NAMALWA (cell line): Measurements from ENCODE around the gene FKBP14.
"Not testable (repeated sequence)": the region's sequence is repeated elsewhere in the genome, so short reads cannot be mapped to it uniquely, and the experiment has no call there.

Experiments used
- DNase-seq: peaks from one replicate; pipeline ENCODE4 v3.0.0-alpha.2; 2015; ENCODE audit warnings: low spot score

The FKBP14 gene

DNA sequence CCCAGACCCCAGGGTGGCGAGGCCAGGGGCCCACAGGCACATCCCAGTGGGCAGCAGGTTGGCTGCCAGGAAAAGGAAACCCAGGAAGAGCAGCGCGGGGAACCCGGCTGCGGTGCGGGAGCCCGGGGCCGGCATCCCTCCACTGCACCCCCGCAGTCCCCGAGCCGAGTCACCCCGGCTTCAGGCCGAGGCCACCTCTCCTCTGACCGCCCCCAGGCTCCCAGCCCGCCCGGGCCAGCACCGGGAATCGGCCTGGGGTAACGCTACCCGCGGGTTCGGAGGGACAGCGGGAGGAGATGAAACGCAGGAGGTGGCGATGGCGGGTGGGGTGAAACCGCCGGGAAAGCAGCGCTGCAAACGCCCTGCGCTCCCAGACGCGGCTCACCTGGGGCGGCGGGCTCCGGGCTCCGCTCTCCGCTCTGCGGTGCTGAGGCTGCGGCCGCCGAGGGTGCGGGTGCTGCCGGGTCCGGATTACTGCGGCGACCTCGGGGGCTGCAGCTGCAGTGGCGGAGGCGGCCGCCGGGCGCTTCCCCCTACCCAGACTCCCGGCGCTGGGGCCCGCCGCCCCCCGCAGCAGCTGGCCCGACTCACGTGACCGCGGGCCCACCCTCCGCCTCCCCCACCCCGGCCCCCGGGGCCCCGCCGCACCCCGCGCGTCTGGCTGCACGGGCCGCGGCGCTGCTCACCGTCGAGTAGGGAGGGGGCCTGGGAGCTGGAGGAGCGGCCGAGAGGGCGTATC lies 37.1 kb downstream of the FKBP14 start, which contains the start of gene SCRN1:
TSS of gene SCRN1 (minus strand) at position 545 of the 739 bp plus-strand sequence. CDS start 20,734 bp downstream, outside the sequence.
- peak; percentile 77 for DNase-seq

DNA sequence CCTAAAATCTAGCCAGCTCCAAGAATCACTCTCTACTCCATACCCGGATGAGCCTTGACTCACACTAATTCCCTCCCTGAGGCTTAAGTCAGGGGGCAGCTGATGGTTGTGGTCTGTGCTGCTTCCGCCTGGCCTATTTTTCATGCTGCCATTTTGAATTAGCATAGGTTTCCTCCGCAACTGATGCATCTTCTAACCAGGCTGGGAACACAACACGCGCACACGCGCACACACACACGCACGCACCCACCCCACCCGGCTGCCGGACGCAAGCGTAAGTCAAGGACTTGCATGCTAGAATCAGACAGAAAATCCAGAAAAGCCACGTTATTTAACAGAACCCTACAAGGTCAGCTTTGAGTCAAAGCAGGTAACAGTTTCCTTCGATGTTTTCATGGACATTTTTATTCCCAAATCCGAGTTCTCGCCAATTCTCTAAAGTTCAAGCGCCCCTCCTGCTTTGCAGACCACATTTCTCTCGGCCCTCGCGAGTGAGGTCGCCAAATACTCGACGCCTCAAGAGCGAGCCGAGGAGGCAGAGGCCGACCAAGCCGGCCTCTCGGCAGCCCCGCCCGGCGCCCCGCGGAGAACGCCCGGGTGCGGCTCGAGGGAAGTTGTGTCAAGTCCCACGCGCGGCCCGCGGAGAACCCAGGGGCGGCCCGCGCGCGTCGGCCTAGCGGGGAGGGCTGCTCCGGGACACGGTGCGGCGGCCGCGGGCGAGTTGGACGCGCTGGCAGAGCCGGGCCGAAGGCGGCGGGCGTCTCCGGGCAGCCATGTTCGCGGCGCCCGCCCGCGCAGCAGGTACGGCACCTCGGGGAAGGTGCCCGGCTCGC lies 37.9 kb downstream of the FKBP14 start:
- peak; percentile 92 for DNase-seq

DNA sequence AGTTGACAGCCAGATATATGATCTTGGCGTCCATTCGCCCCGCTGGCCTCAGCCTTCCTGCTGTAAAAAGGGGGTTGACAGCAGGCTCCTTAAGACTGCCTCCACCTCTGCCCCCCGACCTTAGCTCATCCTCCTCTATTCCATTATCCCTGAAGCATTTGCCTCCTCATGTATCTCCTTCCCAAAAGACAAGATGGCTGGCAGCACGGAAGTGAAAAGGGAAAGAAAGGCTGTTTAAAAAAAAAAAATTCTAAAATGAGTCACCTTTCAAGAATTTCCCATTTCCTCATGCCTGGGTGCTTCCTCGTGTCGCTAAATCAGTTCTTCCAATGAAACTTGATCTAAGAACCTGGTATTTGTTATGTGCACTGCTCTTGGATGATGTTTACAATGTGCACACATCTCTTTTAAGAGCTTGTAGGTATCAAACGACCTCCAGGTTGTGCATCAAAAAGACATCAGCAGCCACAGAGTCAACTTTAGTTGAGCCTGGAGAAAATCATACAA lies 38.6 kb downstream of the FKBP14 start:
- DNase-seq, result peak; percentile 65

DNA sequence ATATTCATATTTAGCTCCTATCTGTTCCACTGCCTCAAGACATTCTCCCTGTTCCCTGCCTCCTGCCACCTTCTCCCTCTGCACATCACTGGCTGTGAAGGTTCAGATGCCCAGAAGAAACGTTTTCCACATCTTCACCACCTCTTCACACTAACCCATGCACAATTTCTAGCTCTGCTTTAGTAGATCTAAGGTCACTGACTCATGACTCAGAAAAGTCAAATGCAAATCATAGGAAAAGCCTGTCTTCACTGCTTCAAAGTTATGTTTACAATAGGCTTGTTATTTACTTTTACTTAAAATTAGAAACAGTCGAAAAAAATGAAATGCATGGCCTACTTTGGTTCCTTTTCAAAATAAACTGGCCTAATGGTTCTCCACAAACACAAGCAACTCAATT lies 39.4 kb downstream of the FKBP14 start:
- peak; percentile 64 for DNase-seq

DNA sequence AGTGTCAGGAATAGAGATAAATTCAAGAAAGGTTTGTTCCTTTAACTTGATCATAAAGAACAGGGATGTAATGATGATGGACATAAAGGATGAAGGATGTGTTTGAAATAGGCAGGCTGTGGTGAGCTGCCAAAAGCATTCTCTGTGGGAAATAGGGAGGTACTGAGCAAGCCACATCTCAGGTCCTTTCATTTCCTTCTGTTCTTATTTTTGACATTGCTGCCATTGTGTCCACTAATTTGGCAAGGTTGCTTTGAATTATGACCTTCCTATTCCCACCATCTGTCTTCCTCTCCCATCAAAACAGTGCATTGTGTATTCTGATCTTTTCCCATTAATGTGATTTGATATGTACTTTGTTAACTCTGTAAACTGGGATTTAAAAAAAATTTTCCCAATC lies 46.4 kb downstream of the FKBP14 start:
- no peak for DNase-seq

DNA sequence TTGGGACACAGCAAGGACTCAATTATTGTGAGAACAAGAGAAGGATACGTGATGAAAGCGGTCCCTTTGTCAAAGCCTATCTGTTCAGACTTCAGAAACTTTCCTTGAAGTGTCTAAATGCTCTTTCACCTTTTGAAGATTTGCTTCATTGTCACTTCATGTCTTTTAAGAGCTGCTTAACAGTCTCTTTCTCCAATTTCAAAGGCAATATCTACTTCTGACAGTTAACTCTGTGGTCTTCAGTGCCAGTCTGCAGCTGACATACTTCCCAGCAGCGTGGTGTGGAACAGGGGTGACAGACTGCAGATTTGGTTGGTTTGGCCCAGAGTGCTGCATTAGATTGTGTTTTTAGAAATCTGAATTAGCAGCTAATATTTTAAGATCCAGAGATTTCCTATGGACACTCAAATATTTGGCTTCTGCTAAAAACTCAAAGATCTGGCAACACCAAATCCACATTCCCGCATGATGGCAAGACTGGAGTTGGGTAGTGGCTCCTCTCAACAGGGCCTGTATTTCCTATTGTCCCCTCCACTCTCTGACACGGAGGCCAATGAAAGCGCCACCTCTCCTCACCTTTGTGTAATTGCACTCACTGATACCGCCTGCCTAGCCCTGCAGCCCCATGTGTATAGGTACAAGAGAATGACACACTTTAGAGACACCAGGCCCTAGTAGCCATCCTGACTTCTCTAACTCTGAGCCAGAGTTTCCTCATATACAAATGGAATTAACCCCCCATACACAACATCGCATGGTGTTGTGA lies 48.4 kb downstream of the FKBP14 start:
- peak; percentile 55 for DNase-seq

DNA sequence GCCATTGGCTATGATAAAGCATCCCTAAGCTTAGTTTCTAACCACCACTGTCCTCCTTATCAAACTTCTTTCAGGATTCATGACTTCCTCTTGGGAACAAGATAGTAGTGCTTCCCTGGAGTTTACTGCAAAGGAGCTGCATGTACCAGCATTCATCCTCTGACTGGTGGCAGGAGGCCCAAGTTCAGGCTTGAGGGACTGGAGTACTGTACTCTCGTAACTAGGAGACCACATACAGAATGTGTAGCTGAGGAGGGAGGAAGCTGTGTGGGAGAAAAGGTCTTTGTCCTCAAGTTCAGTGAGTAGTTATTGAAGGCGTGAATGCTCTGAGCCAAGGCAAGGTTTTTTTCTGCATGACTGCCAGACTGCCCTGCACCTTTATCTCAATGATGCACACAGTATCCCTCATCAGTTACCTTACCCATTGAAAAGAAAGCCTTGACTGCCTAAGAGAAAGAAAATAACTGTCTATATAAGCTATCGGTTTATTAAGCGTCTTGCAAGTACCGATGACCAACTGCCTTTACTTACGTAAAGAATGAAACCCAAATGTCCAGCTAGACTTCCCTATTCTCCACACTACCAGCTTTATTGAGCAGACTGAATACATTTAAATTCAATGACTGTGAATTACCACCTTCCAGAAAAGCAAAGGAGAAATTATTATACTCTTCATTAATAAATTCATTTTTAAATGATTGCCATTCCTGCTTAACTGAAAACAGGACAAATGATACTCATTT lies 49.7 kb downstream of the FKBP14 start:
- no peak for DNase-seq

DNA sequence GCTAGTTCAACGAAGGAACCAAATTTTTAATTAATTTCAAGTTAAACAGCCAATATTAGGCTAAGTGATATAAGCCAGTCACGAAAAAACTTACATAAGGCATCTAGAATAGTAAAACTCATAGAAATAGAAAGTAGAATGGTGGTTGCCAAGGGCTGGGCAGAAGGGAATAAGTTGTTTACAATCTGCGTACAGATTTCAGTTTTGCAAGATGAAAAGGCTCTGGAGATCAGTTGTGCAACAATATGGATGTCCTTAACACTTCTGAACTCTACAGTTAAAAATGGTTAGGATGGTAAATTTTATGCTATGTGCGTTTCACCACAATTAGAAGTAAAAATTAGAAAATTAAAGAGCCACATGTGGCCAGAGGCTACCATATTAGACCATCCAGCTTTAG lies 50.2 kb downstream of the FKBP14 start:
- DNase-seq, result no peak

DNA sequence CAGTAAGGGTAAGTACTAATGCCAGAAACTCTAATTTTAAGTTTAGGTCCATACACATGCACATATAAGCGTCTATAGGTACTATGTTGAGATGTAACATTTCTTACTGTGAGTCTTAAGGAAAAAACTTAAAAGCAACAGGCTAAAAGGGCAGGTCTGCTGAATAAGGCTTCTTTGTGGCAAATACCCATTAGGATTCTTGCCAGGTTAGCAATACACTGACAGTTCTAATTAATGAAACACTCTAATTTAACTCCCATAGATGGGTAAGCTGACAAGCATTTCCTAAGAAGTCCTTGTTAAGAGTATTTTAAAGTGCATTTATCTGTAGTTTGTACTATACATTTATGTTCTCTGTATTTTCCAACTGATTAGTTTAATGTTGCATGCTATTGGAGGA lies 50.9 kb downstream of the FKBP14 start:
- DNase-seq, result no peak

DNA sequence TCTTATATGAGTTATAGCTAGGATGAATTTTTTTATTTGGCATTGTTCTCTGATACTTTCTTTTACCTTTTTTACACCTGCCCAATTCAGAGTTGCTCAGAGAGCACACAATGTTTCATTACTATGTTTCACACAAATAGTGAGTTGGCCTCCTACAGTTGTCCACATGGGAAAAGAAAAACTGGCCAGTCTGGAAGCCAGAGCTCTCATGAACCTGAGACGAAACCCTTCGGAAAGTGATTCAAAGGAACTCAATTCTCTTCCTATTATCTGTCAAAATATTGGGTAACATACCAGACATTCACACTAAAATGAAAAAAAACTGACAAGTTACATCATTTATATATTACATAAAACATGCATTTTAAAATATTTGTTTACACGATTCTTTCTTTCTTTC lies 52.2 kb downstream of the FKBP14 start:
- no peak for DNase-seq

DNA sequence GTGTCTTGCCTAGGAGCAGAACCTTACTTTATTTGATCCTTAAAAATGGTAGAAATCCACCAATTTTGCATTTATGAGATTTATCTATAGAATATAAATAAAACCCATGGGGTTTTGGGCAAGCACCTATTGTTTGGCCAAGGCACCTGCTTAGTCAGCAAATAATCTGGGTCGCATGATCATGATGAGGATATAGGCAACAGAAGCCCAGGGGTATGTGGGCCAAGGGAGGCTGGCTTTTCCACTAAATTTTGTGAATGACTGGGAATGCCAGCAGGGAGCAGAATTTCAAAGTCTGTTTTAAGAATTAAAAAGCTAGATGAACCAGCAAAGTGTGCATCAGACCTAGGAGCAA lies 54.2 kb downstream of the FKBP14 start:
- no peak for DNase-seq

DNA sequence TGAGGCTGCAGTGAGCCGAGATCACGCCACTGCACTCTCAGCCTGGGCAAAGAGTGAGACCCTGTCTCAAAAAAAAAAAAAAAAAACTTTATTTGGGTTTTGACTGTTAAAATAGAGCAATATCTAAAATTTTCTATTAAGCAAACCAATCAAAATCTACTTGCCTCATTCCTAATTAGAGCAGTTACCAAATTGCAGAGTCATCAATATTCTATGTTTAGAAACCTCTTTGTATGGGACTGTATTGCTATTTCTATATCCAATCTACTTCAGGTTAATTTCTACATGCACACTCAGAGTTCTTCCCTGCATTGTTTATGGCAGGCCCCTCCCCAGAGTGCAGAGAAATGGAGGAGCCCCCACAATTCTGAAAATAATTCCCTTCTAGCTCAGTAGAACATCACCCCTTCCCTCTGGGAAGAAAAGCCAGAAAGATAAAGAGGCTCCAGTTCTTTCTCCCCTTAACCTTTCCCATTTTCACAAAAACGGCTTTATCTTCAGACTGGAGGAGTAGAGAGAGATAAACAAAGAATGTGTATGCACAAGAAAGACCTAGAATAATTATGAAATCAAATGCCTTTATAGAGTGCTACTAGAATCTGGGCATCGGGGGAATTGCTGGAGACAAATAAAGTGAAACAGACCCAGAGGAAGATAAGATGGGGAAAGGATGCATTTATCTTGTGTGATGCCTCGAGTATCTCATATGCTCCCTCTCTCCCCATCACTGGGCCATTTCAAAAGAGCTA lies 54.8 kb downstream of the FKBP14 start:
- DNase-seq, result no peak

DNA sequence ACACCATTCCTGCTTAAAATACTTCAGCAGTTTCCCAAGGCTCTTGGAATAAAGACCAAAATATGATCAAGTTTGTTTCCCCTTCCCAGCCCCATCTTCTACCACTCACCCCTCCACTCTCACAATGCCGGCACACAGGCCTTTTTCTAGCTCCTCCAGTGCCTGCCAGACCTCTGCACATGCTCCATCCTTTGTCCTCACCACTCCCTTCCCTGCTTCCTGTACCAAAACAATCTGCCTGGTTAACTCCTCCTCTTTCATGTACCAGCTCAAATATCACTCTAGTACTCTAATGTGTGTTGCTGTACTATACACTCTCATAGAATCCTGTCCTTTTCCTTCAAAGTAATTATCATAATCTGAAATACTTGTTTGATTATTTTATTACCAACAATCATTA lies 56.3 kb downstream of the FKBP14 start:
- DNase-seq, result no peak

DNA sequence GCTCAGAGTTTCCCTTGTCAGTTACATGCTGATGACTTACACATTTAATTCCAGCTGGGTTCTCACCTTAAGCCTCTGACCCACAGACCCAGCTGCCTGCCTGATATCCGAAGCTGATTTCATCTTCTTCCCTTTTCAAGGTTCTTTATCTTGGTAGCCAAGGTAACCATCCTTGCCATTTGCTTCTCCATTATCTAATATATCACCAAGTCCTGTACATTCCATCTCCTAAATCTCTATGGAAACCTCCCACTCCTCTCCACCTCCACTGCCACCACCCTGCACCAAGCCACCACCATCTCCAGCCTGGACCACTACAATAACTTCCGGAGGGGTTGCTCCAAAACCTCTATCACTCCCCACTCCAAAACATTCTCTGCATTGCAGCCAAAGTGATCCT lies 56.8 kb downstream of the FKBP14 start:
- no peak for DNase-seq

DNA sequence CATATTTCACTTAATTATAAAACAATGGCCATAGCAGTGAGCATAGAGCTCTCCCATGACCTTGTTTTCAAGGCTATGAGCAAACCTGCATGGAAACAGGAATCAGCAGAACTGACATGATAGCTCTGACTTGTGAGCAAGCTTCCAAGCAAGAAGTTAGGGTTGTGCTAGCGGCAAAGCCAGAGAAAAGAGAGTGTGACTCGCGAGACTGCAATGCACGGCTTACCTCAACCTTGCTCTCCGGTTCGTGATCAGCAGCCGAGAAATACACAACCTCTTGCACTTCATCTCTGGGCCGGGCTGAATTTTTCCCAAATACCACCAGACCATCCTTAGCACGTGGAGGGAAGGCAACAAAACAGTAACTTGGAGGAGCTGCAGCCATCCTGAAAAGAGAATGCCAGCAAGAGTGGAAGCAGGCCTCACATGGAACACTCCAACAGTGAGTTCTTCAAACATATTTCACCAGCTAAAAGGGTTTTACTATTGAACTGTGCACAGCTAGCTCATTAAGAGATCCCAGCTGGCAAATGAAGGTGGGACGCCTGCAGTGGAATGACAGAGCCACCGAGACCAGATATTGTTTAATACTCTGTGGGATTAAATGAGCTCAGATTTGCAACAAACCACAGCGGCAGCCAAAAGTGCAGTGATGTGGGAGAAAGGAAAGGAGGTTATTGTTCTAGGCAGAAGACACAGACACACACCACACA lies 57.7 kb downstream of the FKBP14 start:
- DNase-seq, result no peak

DNA sequence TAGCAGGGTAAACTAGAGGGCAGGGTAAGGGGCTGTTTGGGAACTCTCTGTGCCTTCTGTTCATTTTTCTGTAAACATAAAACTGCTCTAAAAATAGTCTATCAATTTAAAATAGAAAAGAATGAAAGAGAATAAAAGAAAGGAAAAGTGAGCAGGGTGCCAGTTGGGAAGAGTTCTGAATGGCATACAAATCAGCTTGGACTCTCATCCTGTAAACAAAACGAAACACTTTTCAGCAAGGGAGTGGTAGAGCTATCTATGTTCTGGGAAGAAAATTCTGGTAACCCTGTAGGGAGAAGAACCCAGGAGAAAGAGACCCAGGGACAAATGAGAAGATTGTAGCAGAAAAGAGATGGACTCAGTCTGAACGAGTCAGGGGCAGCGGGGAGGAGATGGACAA lies 61.5 kb downstream of the FKBP14 start:
- no peak for DNase-seq

DNA sequence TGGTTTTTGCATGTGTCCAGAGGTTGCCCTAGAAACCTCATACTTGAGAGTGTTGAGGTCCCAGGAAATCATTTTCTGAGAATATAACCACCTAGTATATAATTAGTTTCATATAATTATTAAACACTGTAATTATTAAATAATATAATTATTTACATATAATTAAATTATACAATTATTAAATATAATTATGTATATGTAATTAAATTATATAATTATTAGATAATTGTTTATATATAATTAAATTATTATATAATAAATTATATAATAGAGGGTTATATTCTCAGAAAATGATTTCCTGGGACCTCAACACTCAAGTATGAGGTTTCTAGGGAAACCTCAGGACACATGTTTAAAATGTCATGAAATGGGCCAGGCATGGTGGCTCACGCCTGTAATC lies 64.5 kb downstream of the FKBP14 start:
- DNase-seq, result no peak

DNA sequence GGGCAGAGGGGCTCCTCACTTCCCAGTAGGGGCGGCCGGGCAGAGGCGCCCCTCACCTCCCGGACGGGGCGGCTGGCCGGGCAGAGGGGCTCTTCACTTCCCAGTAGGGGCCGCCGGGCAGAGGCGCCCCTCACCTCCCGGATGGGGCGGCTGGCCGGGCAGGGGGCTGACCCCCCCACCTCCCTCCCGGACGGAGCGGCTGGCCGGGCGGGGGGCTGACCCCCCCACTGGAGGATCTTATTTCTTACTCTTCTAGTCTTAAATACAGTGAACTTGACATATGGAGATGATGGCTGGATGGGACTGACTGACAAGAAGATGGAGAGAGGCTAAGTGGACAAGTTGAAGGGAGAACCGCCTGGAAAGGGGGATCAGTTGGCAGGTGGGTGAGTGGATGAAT lies 64.9 kb downstream of the FKBP14 start:
- DNase-seq, result not testable (repeated sequence)
